Activated CD4-positive, alpha-beta T cell treated with anti-CD3 and anti-CD28 coated beads for 36 hours (primary cell): ENCODE measurements around the gene AK1. TPM values are rescaled to one million over a fixed set of nuclear protein-coding genes. Genes with fewer than 3 reads are reported as not detected.
"Not testable (repeated sequence)": the region's sequence is repeated elsewhere in the genome, so short reads cannot be mapped to it uniquely, and the experiment has no call there.

ENCODE experiments used
- ATAC-seq: fragments of 200-7000 bp; cut with Tn5 transposase; one replicate; pipeline ENCODE4 v1.10.0; 2021; ENCODE audit warnings: mild to moderate bottlenecking, moderate library complexity
- CTCF ChIA-PET: fragments of 350-600 bp; sonication (Branson Sonifier 250); formaldehyde crosslinking; loops from one replicate; lab custom pipeline; 2021; ENCODE audit warnings: antibody characterized with exemption; lab: Charles Lee
- POLR2A ChIA-PET: fragments of 350-600 bp; sonication (Branson Sonifier 250); formaldehyde crosslinking; loops from one replicate; lab custom pipeline; 2021; ENCODE audit warnings: antibody characterized with exemption, inconsistent platforms; lab: Charles Lee
- DNase-seq: peaks from one replicate; pipeline ENCODE4 v3.0.0-alpha.2; 2020
- H3K27ac Mint-ChIP-seq: one replicate; pipeline ENCODE4 v1.8.0; 2021; ENCODE audit warnings: mixed read lengths
- H3K27me3 Mint-ChIP-seq: one replicate; pipeline ENCODE4 v1.8.0; 2021; ENCODE audit warnings: mixed read lengths
- H3K36me3 Mint-ChIP-seq: one replicate; pipeline ENCODE4 v1.8.0; 2021; ENCODE audit warnings: low read depth, mixed read lengths
- H3K4me1 Mint-ChIP-seq: one replicate; pipeline ENCODE4 v1.8.0; 2021; ENCODE audit warnings: mixed read lengths
- H3K4me3 Mint-ChIP-seq: one replicate; pipeline ENCODE4 v1.8.0; 2021; ENCODE audit warnings: mild to moderate bottlenecking, moderate library complexity, mixed read lengths
- H3K9me3 Mint-ChIP-seq: one replicate; pipeline ENCODE4 v1.8.0; 2021; ENCODE audit warnings: low read depth, mixed read lengths
- intact Hi-C, 2 experiments: fragments of 100-400 bp; cut with DNase I in 1 of 2; cut with micrococcal nuclease in 1 of 2; formaldehyde crosslinking; loops; one replicate each; pipeline versions ENCODE4 v1.14.2 to v1.15.1; 2022 to 2024; cut with DNase I, micrococcal nuclease
- total RNA-seq, 2 experiments: library from RNA; stranded (reverse); gene quantifications; one replicate each; pipeline ENCODE4 v1.2.3, GENCODE V29; 2021

Gene AK1
- total RNA-seq, 2 experiments from 2014 or later, result 14.5 to 23.9 TPM

DNA sequence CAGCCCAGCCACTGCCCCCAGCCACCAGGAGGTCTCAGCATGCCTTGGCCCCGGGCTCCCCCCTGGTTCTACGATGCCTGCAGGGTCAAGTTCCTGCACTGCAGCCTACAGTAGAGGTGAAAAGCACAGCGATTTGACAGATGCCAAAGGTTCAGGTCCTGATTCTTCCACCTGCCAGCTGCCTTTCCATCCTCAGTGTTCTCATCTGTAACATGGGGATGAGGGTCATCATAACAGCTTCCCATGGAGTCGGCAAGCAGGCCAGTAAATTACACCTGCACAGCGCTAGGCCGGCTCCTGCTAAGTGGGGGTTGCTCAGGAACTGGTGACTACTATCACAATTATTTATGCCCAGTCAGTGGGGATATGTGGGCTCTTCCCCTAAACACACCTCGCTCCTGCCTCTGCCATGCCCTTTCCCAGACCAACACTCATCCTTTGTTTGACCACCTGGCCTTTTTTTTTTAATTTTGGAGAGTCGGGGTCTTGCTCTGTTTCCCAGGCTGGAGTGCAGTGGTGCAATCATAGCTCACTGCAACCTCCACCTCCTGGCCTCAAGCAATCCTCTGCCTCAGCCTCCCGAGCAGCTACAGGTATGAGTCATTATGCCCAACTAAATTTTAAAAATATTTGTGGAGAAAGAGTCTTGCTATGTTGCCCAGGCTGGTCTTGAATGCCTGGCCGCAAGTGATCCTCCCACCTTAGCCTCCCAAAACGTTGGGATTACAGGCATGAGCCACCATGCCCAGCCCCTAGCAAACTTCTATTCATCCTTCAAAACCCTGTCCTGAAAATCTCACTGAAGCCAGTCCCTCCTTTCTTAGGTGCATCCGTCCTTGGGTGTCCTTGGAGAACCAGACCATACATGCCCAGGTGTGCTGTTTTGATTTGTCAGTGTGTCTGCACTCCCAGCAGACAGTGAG, 29.4 kb downstream of the AK1 start:
- ChIA-PET POLR2A (no interaction called here), CTCF (no interaction called here)
- Mint-ChIP-seq H3K27me3 (no peaks in the 10 kb centered on the region), H3K9me3 (peaks cover 17% of the 10 kb centered on the region), H3K4me1 (peaks cover 13% of the 10 kb centered on the region), H3K4me3 (no peak overlapping the region), H3K27ac (no peak overlapping the region), H3K36me3 (peaks cover 25% of the 10 kb centered on the region)
- intact Hi-C loops, result no loop called here
- DNase-seq, result no peak
- ATAC-seq, result no peak

DNA sequence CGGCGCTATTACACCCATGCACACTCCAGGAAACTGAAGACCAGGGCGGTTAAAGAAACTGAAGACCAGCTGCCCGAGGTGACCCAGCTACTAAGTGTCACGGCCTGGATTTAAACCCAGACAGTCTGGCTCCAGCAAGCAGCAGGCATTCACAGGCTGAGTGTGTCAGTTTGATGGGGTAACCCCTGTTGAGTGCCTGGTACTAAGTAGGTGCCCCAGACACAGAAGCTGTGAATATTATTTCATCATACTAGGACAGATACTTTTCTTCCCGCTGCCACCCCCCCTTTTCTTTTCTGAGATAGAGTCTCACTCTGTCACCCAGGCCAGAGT, 30.3 kb downstream of the AK1 start:
- Mint-ChIP-seq H3K27ac (no peak overlapping the region), H3K9me3 (peaks cover 17% of the 10 kb centered on the region), H3K27me3 (no peaks in the 10 kb centered on the region), H3K4me1 (peaks cover 6% of the 10 kb centered on the region), H3K4me3 (no peak overlapping the region), H3K36me3 (peaks cover 21% of the 10 kb centered on the region)
- DNase-seq (no peak), ATAC-seq (no peak)
- POLR2A ChIA-PET, result no interaction called here
- CTCF ChIA-PET, result no interaction called here
- intact Hi-C loops, result no loop called here

DNA sequence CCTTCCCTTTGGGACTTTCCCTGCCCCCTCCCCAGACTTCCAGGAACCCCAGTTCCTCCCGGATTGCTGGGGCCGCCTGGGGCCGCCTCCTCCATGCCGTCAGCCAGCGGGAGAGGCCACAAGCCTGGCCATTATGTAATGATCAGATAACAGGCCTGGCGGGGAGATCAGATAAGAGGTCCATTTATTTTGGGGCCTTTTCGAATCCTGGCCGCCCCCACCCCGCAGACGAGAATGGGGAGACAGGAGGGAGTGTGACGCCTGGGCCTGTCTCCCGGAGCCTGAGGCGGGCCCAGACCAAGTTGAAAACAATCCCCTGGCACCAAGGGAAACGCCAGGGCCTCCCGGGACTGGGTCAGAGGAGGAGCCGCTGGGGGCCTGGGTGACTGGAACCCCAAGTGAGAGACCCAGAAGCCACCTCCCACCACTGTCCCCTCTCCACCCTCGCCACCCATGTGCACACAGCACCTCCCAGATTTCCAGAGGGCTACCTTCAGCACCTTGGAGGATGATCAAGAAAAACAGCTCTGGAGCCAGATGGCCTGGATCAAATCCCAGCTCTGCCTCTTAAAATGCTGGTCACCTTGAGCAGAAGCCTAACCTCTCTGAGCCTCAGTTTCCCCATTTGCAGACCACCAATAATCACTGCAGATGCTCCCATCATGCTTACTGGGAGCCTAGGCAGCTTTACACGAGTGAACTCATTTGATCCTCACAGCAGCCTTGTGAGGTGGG, 30.9 kb downstream of the AK1 start:
- no peak for DNase-seq
- intact Hi-C loops, result no loop called here
- no peak for ATAC-seq
- Mint-ChIP-seq H3K36me3 (peaks cover 18% of the 10 kb centered on the region), H3K9me3 (peaks cover 17% of the 10 kb centered on the region), H3K27ac (no peak overlapping the region), H3K4me1 (peaks cover under 1% of the 10 kb centered on the region), H3K4me3 (no peak overlapping the region), H3K27me3 (no peaks in the 10 kb centered on the region)
- CTCF ChIA-PET, result no interaction called here
- POLR2A ChIA-PET, result no interaction called here

DNA sequence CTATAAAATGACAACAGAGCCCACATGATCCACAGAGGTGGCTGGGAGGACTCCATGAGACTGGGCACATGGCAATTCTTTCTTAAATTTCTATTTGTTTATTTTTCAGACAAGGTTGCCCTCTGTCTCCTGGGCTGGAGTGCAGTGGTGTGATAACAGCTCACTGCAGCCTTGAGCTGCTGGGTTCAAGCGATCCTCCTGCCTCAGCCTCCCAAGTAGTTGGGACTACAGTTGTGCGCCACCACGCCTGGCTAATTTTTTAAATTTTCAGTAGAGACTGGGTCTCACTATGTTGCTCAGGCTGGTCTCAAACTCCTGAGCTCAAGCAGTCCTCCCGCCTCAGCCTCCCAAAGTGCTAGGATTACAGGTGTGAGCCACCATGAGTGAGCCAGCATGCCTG, 31.9 kb downstream of the AK1 start:
- peaks cover 16% of the 10 kb centered on the region for H3K9me3 Mint-ChIP-seq
- ChIA-PET POLR2A (interaction anchor here (0.9 kb wide), 1 partner anchor 20 kb away, joined by 3 read pairs; no protein-coding TSS in a partner anchor), CTCF (interaction anchor here (0.8 to 2.6 kb wide), 3 partner anchors 14 to 69 kb away, joined by 3 to 9 read pairs (median 3); no protein-coding TSS in a partner anchor)
- peaks cover 17% of the 10 kb centered on the region for H3K36me3 Mint-ChIP-seq
- H3K4me3 Mint-ChIP-seq, intact Hi-C loops, H3K27ac Mint-ChIP-seq, H3K27me3 Mint-ChIP-seq, H3K4me1 Mint-ChIP-seq, DNase-seq, ATAC-seq: not testable (repeated sequence)

DNA sequence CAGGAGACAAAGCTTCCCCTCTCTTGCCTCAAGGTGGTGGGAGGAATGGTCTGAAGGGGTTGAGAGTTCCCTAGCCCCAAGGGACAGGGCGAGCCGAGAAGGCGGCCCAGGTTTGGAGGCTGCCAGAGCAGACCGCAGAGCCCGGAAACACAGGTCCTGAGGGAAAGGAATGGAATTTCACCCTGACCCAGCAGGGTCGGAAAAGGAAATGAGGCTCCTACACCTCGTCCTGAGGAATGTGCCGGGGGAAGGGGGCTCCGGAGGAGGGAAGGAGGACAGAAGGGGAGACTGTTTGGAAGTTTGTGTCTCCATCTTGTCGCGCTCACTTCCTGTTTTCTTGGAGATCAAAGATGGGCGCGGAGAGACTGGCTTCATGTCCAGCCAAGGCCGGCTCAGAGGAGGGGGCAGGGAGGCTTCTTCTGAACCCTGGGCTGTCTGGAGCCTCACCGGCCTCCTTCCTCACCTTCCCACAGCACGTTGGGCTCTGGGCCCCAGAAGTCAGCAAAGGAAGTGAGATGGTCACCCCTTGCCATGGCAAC, 32.6 kb downstream of the AK1 start:
- Mint-ChIP-seq H3K27me3 (no peaks in the 10 kb centered on the region), H3K27ac (no peak overlapping the region), H3K36me3 (peaks cover 13% of the 10 kb centered on the region), H3K4me1 (no peaks in the 10 kb centered on the region), H3K4me3 (no peak overlapping the region), H3K9me3 (peaks cover 13% of the 10 kb centered on the region)
- ChIA-PET POLR2A (interaction anchor here (0.9 kb wide), 1 partner anchor 21 kb away, joined by 3 read pairs; no protein-coding TSS in a partner anchor), CTCF (interaction anchor here (0.8 to 2.6 kb wide), 4 partner anchors 14 to 78 kb away, joined by 3 to 9 read pairs (median 3); no protein-coding TSS in a partner anchor)
- no peak for DNase-seq
- intact Hi-C loops, result no loop called here
- ATAC-seq, result no peak

DNA sequence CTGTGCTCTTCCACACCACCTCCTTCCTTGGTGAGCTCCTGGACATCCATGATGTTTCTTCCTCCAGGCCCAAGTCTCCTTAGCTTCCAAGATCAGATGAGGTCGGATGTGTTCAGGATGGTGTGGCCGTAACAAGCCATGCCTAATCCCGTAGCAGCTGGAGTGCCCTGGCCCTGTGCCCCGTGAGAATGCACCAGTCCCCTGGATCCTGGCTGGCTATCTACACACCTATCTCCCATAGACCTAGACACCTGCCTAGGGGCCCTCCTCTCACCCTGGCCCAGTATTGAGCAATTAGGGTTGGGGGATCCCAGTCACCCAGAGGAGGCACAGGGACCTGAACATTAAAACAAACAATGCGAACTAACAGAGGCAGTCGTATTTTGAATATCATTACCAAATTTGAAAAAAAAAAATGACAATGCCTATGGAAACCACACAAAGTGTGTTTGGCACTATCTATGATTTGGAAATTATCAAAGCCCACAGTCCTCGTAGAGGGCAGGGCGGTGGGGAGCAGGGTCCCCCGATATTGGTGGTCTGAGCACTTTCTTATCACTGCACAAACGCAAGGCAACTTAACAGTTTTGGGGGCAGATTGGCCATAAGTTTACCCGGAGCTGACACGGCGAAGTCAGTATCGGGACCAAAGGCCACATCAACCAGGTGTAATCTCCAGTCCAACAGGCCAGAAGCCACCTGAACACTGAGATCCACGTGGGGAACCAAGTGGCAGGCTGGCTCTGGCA, 36.2 kb downstream of the AK1 start:
- CTCF ChIA-PET, result interaction anchor here (1.0 to 2.4 kb wide), 2 partner anchors 28 to 48 kb away, joined by 3 to 9 read pairs; no protein-coding TSS in a partner anchor
- DNase-seq (no peak), ATAC-seq (no peak)
- H3K4me3 Mint-ChIP-seq, result no peak overlapping the region
- no peaks in the 10 kb centered on the region for H3K9me3 Mint-ChIP-seq
- H3K4me1 Mint-ChIP-seq, result no peaks in the 10 kb centered on the region
- H3K27ac Mint-ChIP-seq, result no peak overlapping the region
- intact Hi-C loops, result no loop called here
- H3K36me3 Mint-ChIP-seq, result no peaks in the 10 kb centered on the region
- POLR2A ChIA-PET, result interaction anchor here (0.6 to 1.0 kb wide), 2 partner anchors 44 to 78 kb away, joined by 3 to 6 read pairs; no protein-coding TSS in a partner anchor
- H3K27me3 Mint-ChIP-seq, result no peaks in the 10 kb centered on the region

- H3K9me3 Mint-ChIP-seq, result no peaks in the 10 kb centered on the region
- ChIA-PET POLR2A (interaction anchor here (0.6 kb wide), 1 partner anchor 109 kb away, joined by 3 read pairs; no protein-coding TSS in a partner anchor), CTCF (interaction anchor here (2.4 kb wide), 1 partner anchor 31 kb away, joined by 9 read pairs; no protein-coding TSS in a partner anchor)
- no peaks in the 10 kb centered on the region for H3K36me3 Mint-ChIP-seq
- H3K4me1 Mint-ChIP-seq, result peaks cover 10% of the 10 kb centered on the region
- intact Hi-C loops, result no loop called here
- no peak overlapping the region for H3K4me3 Mint-ChIP-seq
- no peaks in the 10 kb centered on the region for H3K27me3 Mint-ChIP-seq
- DNase-seq, result no peak
- ATAC-seq, result no peak
- no peak overlapping the region for H3K27ac Mint-ChIP-seq
These were observed 38.9 kb downstream of the AK1 start for GRCh38 chr9:127838375-127839078.

DNA sequence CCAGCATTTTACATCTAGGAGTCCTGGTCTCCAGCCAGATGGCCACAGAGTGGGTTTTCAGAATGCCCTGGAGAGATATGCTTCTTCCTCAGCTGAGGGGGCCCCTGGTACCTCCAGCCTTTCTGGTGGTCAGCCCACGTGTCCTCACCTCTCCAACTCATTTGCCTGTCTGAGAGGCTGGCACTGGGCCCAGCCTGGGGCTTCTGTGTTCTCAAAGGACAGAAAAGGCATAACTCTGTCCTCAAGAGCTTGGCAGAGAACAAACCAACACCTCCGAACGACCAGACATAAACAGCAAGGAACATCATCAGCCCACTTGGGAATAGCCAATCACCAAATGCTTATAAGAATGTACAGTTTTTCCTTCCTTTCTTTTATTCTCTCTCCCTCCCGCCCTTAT, 40.1 kb downstream of the AK1 start:
- Mint-ChIP-seq H3K27ac (no peak overlapping the region), H3K36me3 (peaks cover 1% of the 10 kb centered on the region)
- POLR2A ChIA-PET, result no interaction called here

GRCh38 chr9:127836561-127836960, 40.9 kb downstream of the AK1 start:
- H3K27ac Mint-ChIP-seq, H3K36me3 Mint-ChIP-seq, H3K27me3 Mint-ChIP-seq, DNase-seq, H3K4me3 Mint-ChIP-seq, ATAC-seq, intact Hi-C loops, POLR2A ChIA-PET, H3K9me3 Mint-ChIP-seq: not testable (repeated sequence)
- peaks cover 20% of the 10 kb centered on the region for H3K4me1 Mint-ChIP-seq
- CTCF ChIA-PET, result interaction anchor here (2.0 kb wide), 1 partner anchor 33 kb away, joined by 5 read pairs; no protein-coding TSS in a partner anchor

More for the DNA sequence above, 40.1 kb downstream of the AK1 start:
- H3K4me3 Mint-ChIP-seq, result no peak overlapping the region
- CTCF ChIA-PET, result interaction anchor here (0.7 to 2.0 kb wide), 2 partner anchors 33 to 668 kb away, joined by 3 to 5 read pairs; no protein-coding TSS in a partner anchor
- intact Hi-C loops, result no loop called here
- H3K9me3 Mint-ChIP-seq, result no peaks in the 10 kb centered on the region
- DNase-seq, result no peak
- no peaks in the 10 kb centered on the region for H3K27me3 Mint-ChIP-seq
- ATAC-seq, result no peak
- H3K4me1 Mint-ChIP-seq, result peaks cover 18% of the 10 kb centered on the region

- intact Hi-C loops, result no loop called here
- ChIA-PET CTCF (interaction anchor here (0.6 to 2.0 kb wide), 3 partner anchors 34 to 293 kb away, joined by 3 to 6 read pairs (median 5); partner anchors contain the start of gene TOR2A), POLR2A (no interaction called here)
- DNase-seq, result peak; percentile 57
- H3K27me3 Mint-ChIP-seq, result no peaks in the 10 kb centered on the region
- peak; percentile 57 for ATAC-seq
- H3K36me3 Mint-ChIP-seq, result peaks cover 2% of the 10 kb centered on the region
- peaks cover 20% of the 10 kb centered on the region for H3K4me1 Mint-ChIP-seq
- H3K4me3 Mint-ChIP-seq, result no peak overlapping the region
- H3K9me3 Mint-ChIP-seq, result no peaks in the 10 kb centered on the region
- H3K27ac Mint-ChIP-seq, result no peak overlapping the region
These were observed 41.4 kb downstream of the AK1 start for GRCh38 chr9:127835991-127836516.
